Measurements from ENCODE around the gene LHX2. TPM values are rescaled to one million over a fixed set of nuclear protein-coding genes. Genes with fewer than 3 reads are reported as not detected.
A peak's percentile ranks its signal among the peaks of the same experiment; 100 is the strongest.

Gene LHX2
- total and polyA plus RNA-seq, 9 of the 15 experiments (the other 6 are each of a cell fraction or from before 2014, with no cell fraction given): 0.07 TPM; not detected in 8

- H3K4me3 ChIP-seq: no peak overlapping the region
- DNase-seq (ENCODE audit: extremely low read depth in 1 of 4, low spot score in 3 of 4): no peak
- ATAC-seq: no peak
- no peak overlapping the region for H3K9ac ChIP-seq (ENCODE audit: insufficient read depth in 1 of 2, low read depth in 2 of 2, low read length in 2 of 2)
- H3K27ac ChIP-seq (ENCODE audit: extremely low read depth, low read depth, low read length): no peak overlapping the region
- H3K9me1 ChIP-seq (ENCODE audit: control insufficient read depth, insufficient read depth, low read length): peaks cover 4% of the 10 kb centered on the region
- no peak overlapping the region for H3K4me2 ChIP-seq (ENCODE audit: insufficient read depth, low read length)
- ChIA-PET POLR2A (no interaction called here), CTCF (ENCODE audit: low intra/inter-chr PET ratio) (no interaction called here)
- no peaks in the 10 kb centered on the region for H3K9me3 ChIP-seq (replicated peaks; ENCODE audit: control insufficient read depth, insufficient read depth, low read depth, low read length)
- no TSS peak for BruUV-seq (replicated peaks)
- H2AFZ ChIP-seq (ENCODE audit: low read depth, low read length): no peak overlapping the region
- in situ Hi-C loops (cut with MboI): no loop called here
- H3K4me1 ChIP-seq (replicated peaks in 1 of 2; ENCODE audit: control insufficient read depth in 2 of 2, insufficient read depth in 2 of 2, low read length in 2 of 2): peaks cover 0 to 2% of the 10 kb centered on the region in 2 experiments; a peak in 1 of 5 replicates
- peaks cover 16 to 45% of the 10 kb centered on the region in 2 experiments for H3K27me3 ChIP-seq (ENCODE audit: control insufficient read depth in 2 of 2, insufficient read depth in 2 of 2, low read length in 2 of 2)
- WGBS (ENCODE audit: insufficient coverage, low coverage, missing lambda C conversion rate): 8% methylated on average over 1 of the region's 1 CpG
- no peaks in the 10 kb centered on the region for H3K79me2 ChIP-seq (ENCODE audit: control insufficient read depth, insufficient read depth, low read length)
- no peak for TF ChIP-seq SIN3A (IDR thresholded peaks at IDR 0.05; ENCODE audit: borderline replicate concordance in 2 of 2, control insufficient read depth in 1 of 2, low read depth in 2 of 2, low read length in 2 of 2)
- no peak for TF ChIP-seq ZNF212 (CRISPR knock-in tag; IDR thresholded peaks at IDR 0.05)
- no peak for TF ChIP-seq THRAP3 (IDR thresholded peaks at IDR 0.05; ENCODE audit: borderline replicate concordance)
- no peak for TF ChIP-seq RHOXF2B (CRISPR knock-in tag; conservative IDR thresholded peaks at IDR 0.05)
- peak; percentile 60 for TF ChIP-seq ZFP36 (IDR thresholded peaks at IDR 0.05; ENCODE audit: low read depth, low read length, partially characterized antibody)
- TF ChIP-seq ZKSCAN1 (IDR thresholded peaks at IDR 0.05; ENCODE audit: low read depth, low read length): no peak
- 0 out of 2 replicates have a peak, but pooled peaks have one; percentile 24 for TF ChIP-seq ETV1 (tag; conservative IDR thresholded peaks at IDR 0.05; ENCODE audit: low read depth)
- no peak for TF ChIP-seq TCF15 (CRISPR knock-in tag; IDR thresholded peaks at IDR 0.05)
- TF ChIP-seq TRIM28 (IDR thresholded peaks at IDR 0.05): no peak
- no peak for TF ChIP-seq ZNF217 (CRISPR knock-in tag; IDR thresholded peaks at IDR 0.05)
- TF ChIP-seq ILF3 (IDR thresholded peaks at IDR 0.05; ENCODE audit: borderline replicate concordance): no peak
- TF ChIP-seq BCOR (IDR thresholded peaks at IDR 0.05): peak; percentile 64
- peak; percentile 64 for TF ChIP-seq RBM25 (IDR thresholded peaks at IDR 0.05; ENCODE audit: low read depth, low read length, severe bottlenecking)
- TF ChIP-seq AFF4 (CRISPR knock-in tag; IDR thresholded peaks at IDR 0.05): no peak
- H3K36me3 ChIP-seq (ENCODE audit: control insufficient read depth, insufficient read depth, low read length): no peaks in the 10 kb centered on the region
- 0 out of 2 replicates have a peak, but pooled peaks cover 13% of the 10 kb centered on the region for H4K20me1 ChIP-seq (replicated peaks; ENCODE audit: control insufficient read depth, insufficient read depth, low read length)
- FAIRE-seq: no peak
- intact Hi-C loops (cut with micrococcal nuclease): no loop called here
Measured at GRCh38 chr9:124050955-124051354, 39.4 kb downstream of the LHX2 start.
